Measurements from ENCODE around the gene PHC2. TPM values are rescaled to one million over a fixed set of nuclear protein-coding genes. Genes with fewer than 3 reads are reported as not detected.
"Not testable (repeated sequence)": the region's sequence is repeated elsewhere in the genome, so short reads cannot be mapped to it uniquely, and the experiment has no call there.

PHC2 gene
- total and polyA plus RNA-seq, 2 donors from 2014 or later, result 118 to 149 TPM

DNA sequence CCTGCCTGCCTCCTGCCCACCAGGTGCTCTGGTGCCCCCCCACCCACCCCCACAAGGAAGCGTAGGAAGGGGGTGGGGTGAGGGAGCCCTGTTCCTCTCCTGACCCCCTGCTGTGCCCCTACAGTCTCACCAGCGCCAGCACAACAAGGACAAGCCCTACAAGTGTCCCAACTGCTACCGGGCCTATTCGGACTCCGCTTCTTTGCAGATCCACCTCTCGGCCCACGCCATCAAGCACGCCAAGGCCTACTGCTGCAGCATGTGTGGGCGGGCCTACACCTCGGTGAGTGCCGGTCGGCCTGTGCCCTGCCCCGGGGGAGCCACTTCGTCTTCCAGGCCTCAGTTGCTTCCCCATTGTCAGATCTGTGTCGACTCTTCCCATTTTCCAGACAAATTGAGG lies 135.9 kb downstream of the PHC2 start:
- Histone ChIP-seq H3K27ac (ENCODE audit: low read depth in 2 of 2, low read length in 2 of 2) (no peak overlapping the region), H3K9me3 (ENCODE audit: control insufficient read depth in 2 of 3, insufficient read depth in 1 of 3, low read length in 3 of 3) (no peaks in the 10 kb centered on the region), H3K36me3 (ENCODE audit: control insufficient read depth in 2 of 3, insufficient read depth in 3 of 3, low read length in 3 of 3) (peaks cover 8 to 33% (median 12%) of the 10 kb centered on the region in 3 donors), H3K4me3 (ENCODE audit: low read length in 3 of 3) (no peak overlapping the region), H3K4me1 (ENCODE audit: control insufficient read depth in 2 of 3, insufficient read depth in 2 of 3, low read depth in 1 of 3, low read length in 3 of 3) (peaks cover 0 to 6% (median 0%) of the 10 kb centered on the region in 3 donors), H3K9ac (ENCODE audit: low read length in 3 of 3) (no peak overlapping the region), H3K27me3 (ENCODE audit: control insufficient read depth, insufficient read depth, low read length) (no peaks in the 10 kb centered on the region)
- intact Hi-C loops (cut with DNase I), result loop anchor here (5.0 kb wide), 1 partner anchor 72 kb away; no protein-coding TSS in a partner anchor
- DNase-seq (peak in 1 of 5 donors; percentile 70), FAIRE-seq (no peak)
- TF ChIP-seq, protein P1, sequence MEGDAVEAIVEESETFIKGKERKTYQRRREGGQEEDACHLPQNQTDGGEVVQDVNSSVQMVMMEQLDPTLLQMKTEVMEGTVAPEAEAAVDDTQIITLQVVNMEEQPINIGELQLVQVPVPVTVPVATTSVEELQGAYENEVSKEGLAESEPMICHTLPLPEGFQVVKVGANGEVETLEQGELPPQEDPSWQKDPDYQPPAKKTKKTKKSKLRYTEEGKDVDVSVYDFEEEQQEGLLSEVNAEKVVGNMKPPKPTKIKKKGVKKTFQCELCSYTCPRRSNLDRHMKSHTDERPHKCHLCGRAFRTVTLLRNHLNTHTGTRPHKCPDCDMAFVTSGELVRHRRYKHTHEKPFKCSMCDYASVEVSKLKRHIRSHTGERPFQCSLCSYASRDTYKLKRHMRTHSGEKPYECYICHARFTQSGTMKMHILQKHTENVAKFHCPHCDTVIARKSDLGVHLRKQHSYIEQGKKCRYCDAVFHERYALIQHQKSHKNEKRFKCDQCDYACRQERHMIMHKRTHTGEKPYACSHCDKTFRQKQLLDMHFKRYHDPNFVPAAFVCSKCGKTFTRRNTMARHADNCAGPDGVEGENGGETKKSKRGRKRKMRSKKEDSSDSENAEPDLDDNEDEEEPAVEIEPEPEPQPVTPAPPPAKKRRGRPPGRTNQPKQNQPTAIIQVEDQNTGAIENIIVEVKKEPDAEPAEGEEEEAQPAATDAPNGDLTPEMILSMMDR (IDR thresholded peaks at IDR 0.05; ENCODE audit: borderline replicate concordance, extremely low read depth, insufficient read depth), result no peak

DNA sequence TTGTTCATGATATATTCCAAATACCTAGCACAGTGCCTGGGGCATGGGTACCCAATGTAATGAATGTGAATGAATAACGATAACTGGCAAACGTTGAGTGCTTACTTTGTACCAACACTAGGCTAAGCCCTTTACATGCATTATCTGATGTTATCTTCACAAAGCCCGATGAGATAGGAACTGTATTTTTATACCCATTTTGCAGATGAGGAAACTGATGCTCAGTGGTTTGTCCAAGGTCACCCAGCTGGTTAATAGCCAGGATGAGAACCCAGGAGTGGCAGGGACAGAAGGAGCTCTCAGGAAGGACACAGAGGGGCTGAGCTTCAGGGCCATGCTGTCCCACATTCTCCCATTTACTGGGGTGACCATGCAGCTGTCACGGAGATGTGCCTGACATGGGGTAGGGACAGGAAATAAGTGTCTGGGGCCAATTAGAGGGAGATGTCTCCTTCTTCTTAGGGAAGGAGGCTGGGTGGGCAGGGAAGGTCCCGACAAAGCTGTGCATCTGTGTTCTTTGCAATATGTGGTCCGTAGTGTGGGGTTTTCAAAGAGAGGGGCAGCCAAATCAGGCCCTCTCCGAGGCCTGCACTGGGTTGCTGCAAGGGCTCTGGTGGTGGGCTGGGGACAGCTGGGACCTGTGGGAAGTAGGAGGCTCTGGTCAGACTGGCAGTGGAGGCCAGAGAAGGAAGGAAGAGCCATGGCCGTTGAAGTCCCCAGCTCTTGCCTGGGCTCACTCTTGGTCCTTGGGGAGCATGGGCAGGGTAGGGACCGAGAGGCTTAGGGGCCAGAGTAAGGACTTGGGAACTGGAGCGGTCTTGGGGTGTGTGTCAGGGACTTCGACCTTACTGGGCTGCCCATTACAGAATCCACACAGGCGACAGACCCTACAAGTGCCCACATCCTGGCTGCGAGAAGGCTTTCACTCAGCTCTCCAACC lies 136.6 kb downstream of the PHC2 start:
- FAIRE-seq, result no peak
- TF ChIP-seq, protein P1 (IDR thresholded peaks at IDR 0.05; ENCODE audit: borderline replicate concordance, extremely low read depth, insufficient read depth), result no peak
- peaks cover 8 to 32% (median 12%) of the 10 kb centered on the region in 3 donors for H3K36me3 ChIP-seq (ENCODE audit: control insufficient read depth in 2 of 3, insufficient read depth in 3 of 3, low read length in 3 of 3)

DNA sequence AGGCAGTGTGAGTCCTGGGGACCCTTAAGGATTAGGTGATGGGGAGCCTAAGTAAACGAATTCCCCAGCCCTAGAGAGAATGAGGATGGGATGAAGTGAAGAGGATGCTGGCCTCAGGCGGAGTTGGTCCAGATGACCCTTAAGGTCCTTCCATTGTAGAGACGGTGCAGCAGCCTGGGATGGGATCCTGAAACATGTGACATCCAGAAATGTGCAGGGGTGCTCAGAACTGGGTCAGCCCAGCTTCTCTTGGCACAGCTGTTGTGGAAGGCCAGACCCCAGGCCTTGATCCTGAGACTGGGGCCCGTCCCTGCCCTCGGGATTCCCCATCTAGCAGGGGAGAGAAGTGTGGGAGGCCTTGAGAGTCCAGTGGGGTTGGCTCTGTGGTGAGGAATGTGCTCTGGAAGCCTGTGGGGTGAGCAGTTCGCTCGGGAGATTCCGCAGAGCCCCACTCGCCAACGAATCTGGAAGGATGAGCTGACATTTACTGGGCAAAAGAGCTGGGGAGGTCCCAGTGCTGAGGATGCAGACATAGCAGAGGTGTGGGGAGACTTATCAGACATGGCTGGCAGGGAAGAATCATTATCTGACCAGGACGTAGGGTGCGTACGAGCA lies 138.1 kb downstream of the PHC2 start:
- Histone ChIP-seq H3K9ac (ENCODE audit: low read length in 3 of 3) (no peak overlapping the region), H3K27me3 (ENCODE audit: control insufficient read depth, insufficient read depth, low read length) (no peaks in the 10 kb centered on the region), H3K27ac (ENCODE audit: low read depth in 2 of 2, low read length in 2 of 2) (no peak overlapping the region), H3K36me3 (ENCODE audit: control insufficient read depth in 2 of 3, insufficient read depth in 3 of 3, low read length in 3 of 3) (peaks cover 6 to 22% (median 8%) of the 10 kb centered on the region in 3 donors), H3K4me3 (ENCODE audit: low read length in 3 of 3) (no peak overlapping the region), H3K9me3 (ENCODE audit: control insufficient read depth in 2 of 3, insufficient read depth in 1 of 3, low read length in 3 of 3) (no peaks in the 10 kb centered on the region), H3K4me1 (ENCODE audit: control insufficient read depth in 2 of 3, insufficient read depth in 2 of 3, low read depth in 1 of 3, low read length in 3 of 3) (peaks cover 0 to 5% (median 0%) of the 10 kb centered on the region in 3 donors)
- no peak for FAIRE-seq
- intact Hi-C loops (cut with DNase I), result no loop called here
- TF ChIP-seq, protein P1 (IDR thresholded peaks at IDR 0.05; ENCODE audit: borderline replicate concordance, extremely low read depth, insufficient read depth), result no peak
- peak in 1 of 5 donors; percentile 76 for DNase-seq

More for the DNA sequence above, 136.6 kb downstream of the PHC2 start:
- Histone ChIP-seq H3K27me3 (ENCODE audit: control insufficient read depth, insufficient read depth, low read length) (no peaks in the 10 kb centered on the region), H3K27ac (ENCODE audit: low read depth in 2 of 2, low read length in 2 of 2) (no peak overlapping the region), H3K9ac (ENCODE audit: low read length in 3 of 3) (no peak overlapping the region), H3K4me3 (ENCODE audit: low read length in 3 of 3) (no peak overlapping the region), H3K4me1 (ENCODE audit: control insufficient read depth in 2 of 3, insufficient read depth in 2 of 3, low read depth in 1 of 3, low read length in 3 of 3) (peaks cover 0 to 6% (median 0%) of the 10 kb centered on the region in 3 donors), H3K9me3 (ENCODE audit: control insufficient read depth in 2 of 3, insufficient read depth in 1 of 3, low read length in 3 of 3) (no peaks in the 10 kb centered on the region)
- DNase-seq, result peak in 1 of 5 donors; percentile 63
- intact Hi-C loops (cut with DNase I), result loop anchor here (5.0 kb wide), 1 partner anchor 73 kb away; no protein-coding TSS in a partner anchor

DNA sequence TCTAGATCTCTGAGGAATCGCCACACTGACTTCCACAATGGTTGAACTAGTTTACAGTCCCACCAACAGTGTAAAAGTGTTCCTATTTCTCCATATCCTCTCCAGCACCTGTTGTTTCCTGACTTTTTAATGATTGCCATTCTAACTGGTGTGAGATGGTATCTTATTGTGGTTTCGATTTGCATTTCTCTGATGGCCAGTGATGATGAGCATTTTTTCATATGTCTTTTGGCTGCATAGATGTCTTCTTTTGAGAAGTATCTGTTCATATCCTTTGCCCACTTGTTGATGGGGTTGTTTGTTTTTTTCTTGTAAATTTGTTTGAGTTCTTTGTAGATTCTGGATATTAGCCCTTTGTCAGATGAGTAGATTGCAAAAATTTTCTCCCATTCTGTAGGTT lies 140.3 kb downstream of the PHC2 start:
- FAIRE-seq; DNase-seq; intact Hi-C loops (cut with DNase I); H3K27ac ChIP-seq (ENCODE audit: low read depth in 2 of 2, low read length in 2 of 2); H3K27me3 ChIP-seq (ENCODE audit: control insufficient read depth, insufficient read depth, low read length); H3K9me3 ChIP-seq (ENCODE audit: control insufficient read depth in 2 of 3, insufficient read depth in 1 of 3, low read length in 3 of 3); H3K9ac ChIP-seq (ENCODE audit: low read length in 3 of 3); H3K4me3 ChIP-seq (ENCODE audit: low read length in 3 of 3): not testable (repeated sequence)
- peaks cover 7 to 18% (median 9%) of the 10 kb centered on the region in 3 donors for H3K36me3 ChIP-seq (ENCODE audit: control insufficient read depth in 2 of 3, insufficient read depth in 3 of 3, low read length in 3 of 3)
- peaks cover 0 to 15% (median 7%) of the 10 kb centered on the region in 3 donors for H3K4me1 ChIP-seq (ENCODE audit: control insufficient read depth in 2 of 3, insufficient read depth in 2 of 3, low read depth in 1 of 3, low read length in 3 of 3)

Data from kidney (tissue), 14 donors.